IMR-90 (cell line): Measurements from ENCODE around the gene CIT. TPM values are rescaled to one million over a fixed set of nuclear protein-coding genes. Genes with fewer than 3 reads are reported as not detected.

Experiments used
- ATAC-seq: fragments of 200-7000 bp; cut with Tn5 transposase; 2 replicates; pipeline ENCODE4 v1.9.1; 2020; ENCODE audit warnings: low read depth, mild to moderate bottlenecking, moderate library complexity
- BruUV-seq: library from RNA; stranded (reverse); fragments of 400-500 nt; replicated peaks from 2 replicates; lab custom pipeline; 2021; lab: Mats Ljungman, UMichigan
- CTCF ChIA-PET: fragments of 300-600 bp; formaldehyde crosslinking; extraction: SDS; loops from one replicate; lab custom pipeline; 2021; ENCODE audit warnings: antibody characterized with exemption; lab: Yijun Ruan, JAX
- POLR2A ChIA-PET: fragments of 300-600 bp; sonication (Branson Sonifier 250); formaldehyde crosslinking; loops from one replicate; lab custom pipeline; 2022; ENCODE audit warnings: antibody characterized with exemption; ENCODE audit not compliant: unreplicated experiment; lab: Charles Lee
- DNase-seq: peaks from one replicate; pipeline ENCODE4 v3.0.0; 2013
- H2AFZ ChIP-seq: replicated peaks from 2 replicates; pipeline ENCODE3; 2013; ENCODE audit warnings: low read length, mild to moderate bottlenecking; ENCODE audit not compliant: poor library complexity
- H2AK5ac ChIP-seq: 2 replicates; pipeline ENCODE4 v1.6.1; 2013; ENCODE audit warnings: low read depth, low read length, inconsistent platforms
- H2AK9ac ChIP-seq: replicated peaks from 2 replicates; pipeline ENCODE3; 2013; ENCODE audit warnings: mild to moderate bottlenecking, low read depth, low read length, moderate library complexity; ENCODE audit not compliant: poor library complexity
- H2BK120ac ChIP-seq: 2 replicates; pipeline ENCODE4 v1.6.1; 2013; ENCODE audit warnings: low read depth, low read length, inconsistent platforms
- H2BK15ac ChIP-seq: 3 replicates; pipeline ENCODE4 v1.6.1; 2013; ENCODE audit warnings: low read depth, low read length, inconsistent platforms
- H2BK20ac ChIP-seq: 2 replicates; pipeline ENCODE4 v1.6.1; 2013; ENCODE audit warnings: low read depth, mild to moderate bottlenecking, inconsistent platforms, low read length, moderate library complexity
- H2BK5ac ChIP-seq: 2 replicates; pipeline ENCODE4 v1.6.1; 2013; ENCODE audit warnings: mild to moderate bottlenecking, low read depth, low read length, inconsistent platforms; ENCODE audit not compliant: poor library complexity, severe bottlenecking
- H3K14ac ChIP-seq: replicated peaks from 2 replicates; pipeline ENCODE4 v1.6.1; 2013; ENCODE audit warnings: low read depth, low read length, inconsistent platforms
- H3K18ac ChIP-seq: 2 replicates; pipeline ENCODE4 v1.6.1; 2013; ENCODE audit warnings: low read depth, low read length, control low read depth
- H3K23ac ChIP-seq: 2 replicates; pipeline ENCODE4 v1.6.1; 2013; ENCODE audit warnings: low read depth, low read length, inconsistent platforms
- H3K27ac ChIP-seq: 2 replicates; pipeline ENCODE4 v1.5.1; 2013; ENCODE audit warnings: mild to moderate bottlenecking, control low read depth, low read length; ENCODE audit not compliant: insufficient read depth
- H3K27me3 ChIP-seq: 2 replicates; pipeline ENCODE4 v1.6.1; 2013; ENCODE audit warnings: low read length; ENCODE audit not compliant: control insufficient read depth, insufficient read depth
- H3K36me3 ChIP-seq: 2 replicates; pipeline ENCODE4 v1.6.1; 2013; ENCODE audit warnings: low read length, mixed read lengths; ENCODE audit not compliant: control insufficient read depth, insufficient read depth
- H3K4ac ChIP-seq: 2 replicates; pipeline ENCODE4 v1.6.1; 2013; ENCODE audit warnings: low read depth, low read length, inconsistent platforms
- H3K4me1 ChIP-seq: 2 replicates; pipeline ENCODE4 v1.6.1; 2013; ENCODE audit warnings: low read length, mixed read lengths; ENCODE audit not compliant: control insufficient read depth, insufficient read depth
- H3K4me2 ChIP-seq: 2 replicates; pipeline ENCODE4 v1.6.1; 2013; ENCODE audit warnings: low read depth, mild to moderate bottlenecking, control low read depth, low read length, moderate library complexity
- H3K4me3 ChIP-seq: 2 replicates; pipeline ENCODE4 v1.5.1; 2013; ENCODE audit warnings: low read depth, mild to moderate bottlenecking, control low read depth, low read length, moderate library complexity; ENCODE audit not compliant: insufficient read depth
- H3K56ac ChIP-seq: 2 replicates; pipeline ENCODE4 v1.6.1; 2013; ENCODE audit warnings: low read length, inconsistent platforms; ENCODE audit not compliant: insufficient read depth; ENCODE audit errors: extremely low read depth
- H3K79me1 ChIP-seq, 2 experiments: 2 replicates each; pipeline ENCODE4 v1.6.1; 2013; ENCODE audit warnings: low read length in 2 of 2, inconsistent platforms in 1 of 2, low read depth in 1 of 2
- H3K9ac ChIP-seq: 2 replicates; pipeline ENCODE4 v1.6.1; 2013; ENCODE audit warnings: low read depth, low read length, control low read depth
- H3K9me1 ChIP-seq: 2 replicates; pipeline ENCODE4 v1.6.1; 2013; ENCODE audit warnings: low read length, inconsistent platforms; ENCODE audit not compliant: insufficient read depth
- H3K9me3 ChIP-seq: 2 replicates; pipeline ENCODE4 v1.6.1; 2013; ENCODE audit warnings: low read length; ENCODE audit not compliant: control insufficient read depth, insufficient read depth
- H4K20me1 ChIP-seq: 2 replicates; pipeline ENCODE4 v1.6.1; 2013; ENCODE audit warnings: low read length, inconsistent platforms; ENCODE audit not compliant: insufficient read depth
- H4K5ac ChIP-seq: 2 replicates; pipeline ENCODE4 v1.6.1; 2013; ENCODE audit warnings: mild to moderate bottlenecking, low read depth, low read length, control low read depth
- H4K8ac ChIP-seq, 2 experiments: 2 replicates each; pipeline ENCODE4 v1.6.1; 2013; ENCODE audit warnings: low read depth in 2 of 2, low read length in 2 of 2, control low read depth in 1 of 2, inconsistent platforms in 1 of 2
- H4K91ac ChIP-seq: 2 replicates; pipeline ENCODE4 v1.6.1; 2013; ENCODE audit warnings: low read depth, low read length, inconsistent platforms; ENCODE audit not compliant: insufficient read depth
- BHLHE40 ChIP-seq: fragments of 150-350 bp; IDR thresholded peaks from 2 replicates; pipeline ENCODE4 v1.6.1; 2016; ENCODE audit warnings: mild to moderate bottlenecking, low read depth, low read length
- CHD1 ChIP-seq: IDR thresholded peaks from 2 replicates; pipeline ENCODE4 v1.6.1; 2012; ENCODE audit warnings: low read depth, low read length, improper control_type of control experiment
- FOS ChIP-seq: fragments of 150-350 bp; IDR thresholded peaks from 2 replicates; pipeline ENCODE4 v1.6.1; 2016; ENCODE audit warnings: low read depth, low read length
- MAFK ChIP-seq: IDR thresholded peaks from 2 replicates; pipeline ENCODE4 v1.6.1; 2012; ENCODE audit warnings: low read depth, low read length, improper control_type of control experiment
- MAZ ChIP-seq: IDR thresholded peaks from 2 replicates; pipeline ENCODE4 v1.6.1; 2012; ENCODE audit warnings: low read depth, mild to moderate bottlenecking, low read length, improper control_type of control experiment, moderate library complexity, borderline replicate concordance
- NFE2L2 ChIP-seq: fragments of 150-350 bp; IDR thresholded peaks from 2 replicates; pipeline ENCODE4 v1.6.1; 2016; ENCODE audit warnings: low read depth, mild to moderate bottlenecking, low read length
- RAD21 ChIP-seq: IDR thresholded peaks from 2 replicates; pipeline ENCODE4 v1.6.1; 2012; ENCODE audit warnings: low read length, improper control_type of control experiment
- RCOR1 ChIP-seq: IDR thresholded peaks from 2 replicates; pipeline ENCODE4 v1.6.1; 2012; ENCODE audit warnings: mild to moderate bottlenecking, low read length, improper control_type of control experiment; ENCODE audit not compliant: insufficient replicate concordance
- RFX5 ChIP-seq: IDR thresholded peaks from 2 replicates; pipeline ENCODE4 v1.8.0; 2012; ENCODE audit warnings: low read depth, mild to moderate bottlenecking, low read length, moderate library complexity
- WGBS, 2 experiments: methylation state at CpG; one replicate each; pipeline versions ENCODE4 v1.1.5 to v1.1.7; 2013; ENCODE audit warnings: missing lambda C conversion rate in 2 of 2; ENCODE audit not compliant: insufficient read length in 1 of 2; ENCODE audit errors: extremely low coverage in 2 of 2; 5-methylcytosine and 5-hydroxymethylcytosine counted together
- dilution Hi-C: fragments of 300-500 bp; cut with HindIII; formaldehyde crosslinking; loops from one replicate; pipeline ENCODE4 v1.14.3; 2018; ENCODE audit warnings: low sequenced_read_pairs; ENCODE audit not compliant: unreplicated experiment
- in situ Hi-C: fragments of 300-500 bp; cut with MboI; formaldehyde crosslinking; loops from 3 replicates; pipeline ENCODE4 v1.14.3; 2019; ENCODE audit warnings: low sequenced_read_pairs, inconsistent platforms, mixed read lengths
- intact Hi-C: fragments of 100-400 bp; cut with micrococcal nuclease; formaldehyde crosslinking; loops from 2 replicates; pipeline ENCODE4 v1.10.0; 2022
- polyA plus RNA-seq, 3 experiments: library from polyadenylated mRNA; depleted of rRNA; stranded (reverse); fragments of >200 nt; gene quantifications; 2 replicates each; pipeline ENCODE4 v1.2.3, GENCODE V29; 2012; ENCODE audit warnings: low replicate concordance in 1 of 3
- total RNA-seq: library from RNA; depleted of rRNA; stranded (reverse); fragments of >200 nt; gene quantifications from 2 replicates; pipeline ENCODE4 v1.2.3, GENCODE V29; 2012
- TF ChIP-seq, protein P1 (sequence below): fragments of 150-350 bp; IDR thresholded peaks from 2 replicates; pipeline ENCODE4 v1.6.1; 2016; ENCODE audit warnings: low read depth, mild to moderate bottlenecking, low read length, moderate library complexity, borderline replicate concordance
- TF ChIP-seq, protein P2 (sequence below): fragments of 150-350 bp; IDR thresholded peaks from 2 replicates; pipeline ENCODE4 v1.6.1; 2017; ENCODE audit warnings: mild to moderate bottlenecking, antibody characterized with exemption, low read length, low read depth
- TF ChIP-seq, protein P3 (sequence below): conservative IDR thresholded peaks from 2 replicates; pipeline ENCODE4 v1.5.1; 2012; ENCODE audit warnings: mild to moderate bottlenecking, low read depth, low read length, improper control_type of control experiment

The CIT gene
- total and polyA plus RNA-seq, 2 of the 4 experiments (the other 2 are of a cell fraction), result 13.1 to 21.0 TPM

DNA sequence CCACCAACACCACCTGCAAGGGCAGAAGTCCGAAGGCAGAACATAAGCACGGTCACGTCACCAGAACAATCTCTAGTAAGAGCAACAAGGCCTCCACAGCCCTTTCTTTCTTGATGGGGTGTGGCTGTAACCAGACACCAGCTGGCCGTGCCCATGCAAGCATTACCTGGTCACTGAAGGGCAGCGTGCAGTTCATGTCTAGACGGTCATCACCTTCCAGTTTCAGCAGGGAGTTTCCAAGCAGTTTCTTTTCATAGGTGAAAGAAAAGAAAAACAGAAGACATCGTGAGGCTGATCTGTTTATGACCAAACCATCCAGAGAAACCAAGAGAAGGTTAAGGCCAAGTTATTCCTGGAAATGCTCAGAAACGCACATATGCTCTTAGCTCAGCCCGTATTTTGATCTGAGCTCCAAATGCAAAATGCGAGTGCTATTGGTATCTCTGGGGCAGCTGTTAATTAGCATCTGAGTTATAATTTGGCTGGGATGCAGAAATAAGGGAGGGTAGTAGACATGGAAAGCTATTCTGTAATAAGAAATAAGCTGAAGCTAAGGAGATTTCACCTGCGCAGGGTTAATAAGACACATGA, 166.7 kb downstream of the CIT start:
- no peak overlapping the region for H2BK15ac ChIP-seq
- no peaks in the 10 kb centered on the region for H3K9me1 ChIP-seq
- 96% methylated on average over 4 of the region's 11 CpGs; no CpG with 5 or more reads in 1 of the 2 experiments for WGBS, 2 experiments
- in situ Hi-C loops, result no loop called here
- H2BK120ac ChIP-seq, result no peak overlapping the region
- H3K4me2 ChIP-seq, result no peak overlapping the region
- peaks cover 11% of the 10 kb centered on the region for H3K36me3 ChIP-seq
- H2AFZ ChIP-seq, result no peak overlapping the region
- no peaks in the 10 kb centered on the region; a peak in 2 of 4 replicates for H3K79me1 ChIP-seq
- no peak for ATAC-seq
- dilution Hi-C loops, result no loop called here
- H3K23ac ChIP-seq, result no peak overlapping the region
- no peak overlapping the region for H4K8ac ChIP-seq
- no peak overlapping the region for H4K91ac ChIP-seq
- H2BK20ac ChIP-seq, result no peak overlapping the region
- no peaks in the 10 kb centered on the region for H3K27me3 ChIP-seq
- no peak overlapping the region for H2AK9ac ChIP-seq
- TF ChIP-seq BHLHE40 (no peak), CHD1 (no peak), MAZ (no peak), NFE2L2 (no peak), RAD21 (no peak), RCOR1 (no peak), MAFK (no peak), RFX5 (no peak), FOS (no peak)
- TF ChIP-seq, protein P1, sequence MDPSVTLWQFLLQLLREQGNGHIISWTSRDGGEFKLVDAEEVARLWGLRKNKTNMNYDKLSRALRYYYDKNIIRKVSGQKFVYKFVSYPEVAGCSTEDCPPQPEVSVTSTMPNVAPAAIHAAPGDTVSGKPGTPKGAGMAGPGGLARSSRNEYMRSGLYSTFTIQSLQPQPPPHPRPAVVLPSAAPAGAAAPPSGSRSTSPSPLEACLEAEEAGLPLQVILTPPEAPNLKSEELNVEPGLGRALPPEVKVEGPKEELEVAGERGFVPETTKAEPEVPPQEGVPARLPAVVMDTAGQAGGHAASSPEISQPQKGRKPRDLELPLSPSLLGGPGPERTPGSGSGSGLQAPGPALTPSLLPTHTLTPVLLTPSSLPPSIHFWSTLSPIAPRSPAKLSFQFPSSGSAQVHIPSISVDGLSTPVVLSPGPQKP, result no peak
- TF ChIP-seq, protein P2, sequence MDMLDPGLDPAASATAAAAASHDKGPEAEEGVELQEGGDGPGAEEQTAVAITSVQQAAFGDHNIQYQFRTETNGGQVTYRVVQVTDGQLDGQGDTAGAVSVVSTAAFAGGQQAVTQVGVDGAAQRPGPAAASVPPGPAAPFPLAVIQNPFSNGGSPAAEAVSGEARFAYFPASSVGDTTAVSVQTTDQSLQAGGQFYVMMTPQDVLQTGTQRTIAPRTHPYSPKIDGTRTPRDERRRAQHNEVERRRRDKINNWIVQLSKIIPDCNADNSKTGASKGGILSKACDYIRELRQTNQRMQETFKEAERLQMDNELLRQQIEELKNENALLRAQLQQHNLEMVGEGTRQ, result no peak
- TF ChIP-seq, protein P3, sequence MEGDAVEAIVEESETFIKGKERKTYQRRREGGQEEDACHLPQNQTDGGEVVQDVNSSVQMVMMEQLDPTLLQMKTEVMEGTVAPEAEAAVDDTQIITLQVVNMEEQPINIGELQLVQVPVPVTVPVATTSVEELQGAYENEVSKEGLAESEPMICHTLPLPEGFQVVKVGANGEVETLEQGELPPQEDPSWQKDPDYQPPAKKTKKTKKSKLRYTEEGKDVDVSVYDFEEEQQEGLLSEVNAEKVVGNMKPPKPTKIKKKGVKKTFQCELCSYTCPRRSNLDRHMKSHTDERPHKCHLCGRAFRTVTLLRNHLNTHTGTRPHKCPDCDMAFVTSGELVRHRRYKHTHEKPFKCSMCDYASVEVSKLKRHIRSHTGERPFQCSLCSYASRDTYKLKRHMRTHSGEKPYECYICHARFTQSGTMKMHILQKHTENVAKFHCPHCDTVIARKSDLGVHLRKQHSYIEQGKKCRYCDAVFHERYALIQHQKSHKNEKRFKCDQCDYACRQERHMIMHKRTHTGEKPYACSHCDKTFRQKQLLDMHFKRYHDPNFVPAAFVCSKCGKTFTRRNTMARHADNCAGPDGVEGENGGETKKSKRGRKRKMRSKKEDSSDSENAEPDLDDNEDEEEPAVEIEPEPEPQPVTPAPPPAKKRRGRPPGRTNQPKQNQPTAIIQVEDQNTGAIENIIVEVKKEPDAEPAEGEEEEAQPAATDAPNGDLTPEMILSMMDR, result no peak
- no peak overlapping the region for H3K4ac ChIP-seq
- ChIA-PET POLR2A (no interaction called here), CTCF (no interaction called here)
- DNase-seq, result no peak
- H2BK5ac ChIP-seq, result no peak overlapping the region
- no peak overlapping the region for H3K9ac ChIP-seq
- no peak overlapping the region for H4K5ac ChIP-seq
- no peak overlapping the region for H3K14ac ChIP-seq
- intact Hi-C loops, result no loop called here
- no peaks in the 10 kb centered on the region for H4K20me1 ChIP-seq
- no peak overlapping the region for H3K4me3 ChIP-seq
- H3K56ac ChIP-seq, result no peak overlapping the region
- no peak overlapping the region for H3K27ac ChIP-seq
- BruUV-seq, result no TSS peak
- no peak overlapping the region for H2AK5ac ChIP-seq
- H3K4me1 ChIP-seq, result no peaks in the 10 kb centered on the region
- H3K18ac ChIP-seq, result no peak overlapping the region
- H3K9me3 ChIP-seq, result no peaks in the 10 kb centered on the region
